PFSK-1 (cell line): ENCODE data around the gene TIAM2.

Experiments
- FOXP2 ChIP-seq: optimal IDR thresholded peaks from 2 replicates; pipeline ENCODE3; 2011; ENCODE audit warnings: borderline replicate concordance, control low read depth, inconsistent platforms; ENCODE audit not compliant: insufficient read depth; ENCODE audit errors: extremely low read length, extremely low read depth
- POLR2AphosphoS5 ChIP-seq: IDR thresholded peaks from 2 replicates; pipeline ENCODE4 v1.6.1; 2012; ENCODE audit warnings: low read depth, mild to moderate bottlenecking, control low read depth, low read length, moderate library complexity
- SIN3A ChIP-seq: IDR thresholded peaks from 2 replicates; pipeline ENCODE4 v1.6.1; 2012; ENCODE audit warnings: mild to moderate bottlenecking, low read length, moderate library complexity, borderline replicate concordance; ENCODE audit not compliant: insufficient read depth
- TAF1 ChIP-seq: IDR thresholded peaks from 2 replicates; pipeline ENCODE4 v1.6.1; 2012; ENCODE audit warnings: low read length, control low read depth, borderline replicate concordance; ENCODE audit not compliant: insufficient read depth
- TF ChIP-seq, protein P1 (sequence below), 2 experiments: IDR thresholded peaks; 2 replicates each; pipeline versions ENCODE4 v1.6.1 to v1.8.0; 2011 to 2012; ENCODE audit warnings: low read depth in 2 of 2, low read length in 2 of 2, control low read depth in 1 of 2, inconsistent platforms in 1 of 2, mild to moderate bottlenecking in 1 of 2, moderate library complexity in 1 of 2; ENCODE audit not compliant: insufficient read depth in 1 of 2

Gene TIAM2

DNA sequence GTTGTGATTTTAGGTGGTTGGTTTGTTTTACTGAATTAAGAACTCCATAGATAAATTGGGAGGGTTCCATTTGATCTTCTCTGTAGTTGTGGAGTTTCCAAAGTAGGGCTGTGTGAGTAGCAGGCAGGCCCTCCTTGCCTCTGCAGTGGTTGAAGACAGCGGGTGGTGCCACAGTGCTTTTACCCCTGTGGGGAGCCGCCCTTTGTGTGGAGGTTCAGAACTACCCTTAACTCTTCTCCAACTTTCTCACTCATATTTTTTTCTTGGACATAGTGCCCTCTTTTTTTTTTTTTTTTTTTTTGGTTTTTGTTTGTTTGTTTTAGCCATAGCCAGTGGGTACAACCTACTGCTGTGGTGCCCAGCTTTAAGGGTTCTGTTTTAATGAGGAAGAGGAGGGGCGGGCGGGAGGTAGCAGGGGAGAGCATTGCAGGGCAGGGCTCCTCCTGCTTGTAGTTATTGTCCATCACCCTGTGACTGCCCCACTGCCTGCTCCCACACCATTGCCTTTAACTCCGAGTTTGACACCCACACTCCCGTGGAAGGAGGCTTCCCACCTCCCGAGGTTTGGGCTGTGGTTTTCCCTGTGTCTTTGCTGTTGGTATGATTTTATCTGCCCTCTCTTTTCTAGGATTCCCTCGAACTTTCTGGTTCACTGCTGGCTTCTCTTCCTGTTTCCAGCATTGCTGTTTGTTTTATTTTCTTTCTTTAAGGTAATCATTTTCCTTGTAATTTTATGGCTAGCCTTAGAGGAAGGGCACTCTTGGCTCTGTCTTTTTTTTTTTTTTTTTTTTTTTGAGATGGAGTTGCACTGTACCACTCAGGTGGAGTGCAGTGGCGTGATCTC, 50.7 kb downstream of the TIAM2 start:
- no peak for TF ChIP-seq TAF1
- no peak for TF ChIP-seq SIN3A

DNA sequence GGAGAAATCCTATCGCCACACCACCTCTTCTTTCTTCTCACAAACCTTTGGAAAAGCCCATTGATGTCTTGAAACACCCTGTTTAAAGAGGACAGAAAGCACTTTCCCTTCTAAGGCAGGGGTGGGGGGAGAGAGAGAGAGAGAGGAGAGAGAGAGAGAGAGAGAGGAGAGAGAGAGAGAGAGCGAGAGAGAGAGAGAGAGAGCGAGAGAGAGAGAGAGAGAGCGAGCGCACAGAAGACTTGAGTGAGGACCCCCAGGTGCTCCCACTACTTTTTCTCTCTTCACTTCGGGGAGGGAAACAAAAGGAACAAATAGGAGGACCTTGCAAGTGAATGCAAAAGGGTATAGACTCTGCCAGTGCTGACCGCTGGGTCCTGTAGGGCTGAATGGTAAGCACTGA, 52.4 kb downstream of the TIAM2 start:
- TF ChIP-seq FOXP2 (no peak), SIN3A (no peak), POLR2AphosphoS5 (no peak)
- TF ChIP-seq, protein P1, sequence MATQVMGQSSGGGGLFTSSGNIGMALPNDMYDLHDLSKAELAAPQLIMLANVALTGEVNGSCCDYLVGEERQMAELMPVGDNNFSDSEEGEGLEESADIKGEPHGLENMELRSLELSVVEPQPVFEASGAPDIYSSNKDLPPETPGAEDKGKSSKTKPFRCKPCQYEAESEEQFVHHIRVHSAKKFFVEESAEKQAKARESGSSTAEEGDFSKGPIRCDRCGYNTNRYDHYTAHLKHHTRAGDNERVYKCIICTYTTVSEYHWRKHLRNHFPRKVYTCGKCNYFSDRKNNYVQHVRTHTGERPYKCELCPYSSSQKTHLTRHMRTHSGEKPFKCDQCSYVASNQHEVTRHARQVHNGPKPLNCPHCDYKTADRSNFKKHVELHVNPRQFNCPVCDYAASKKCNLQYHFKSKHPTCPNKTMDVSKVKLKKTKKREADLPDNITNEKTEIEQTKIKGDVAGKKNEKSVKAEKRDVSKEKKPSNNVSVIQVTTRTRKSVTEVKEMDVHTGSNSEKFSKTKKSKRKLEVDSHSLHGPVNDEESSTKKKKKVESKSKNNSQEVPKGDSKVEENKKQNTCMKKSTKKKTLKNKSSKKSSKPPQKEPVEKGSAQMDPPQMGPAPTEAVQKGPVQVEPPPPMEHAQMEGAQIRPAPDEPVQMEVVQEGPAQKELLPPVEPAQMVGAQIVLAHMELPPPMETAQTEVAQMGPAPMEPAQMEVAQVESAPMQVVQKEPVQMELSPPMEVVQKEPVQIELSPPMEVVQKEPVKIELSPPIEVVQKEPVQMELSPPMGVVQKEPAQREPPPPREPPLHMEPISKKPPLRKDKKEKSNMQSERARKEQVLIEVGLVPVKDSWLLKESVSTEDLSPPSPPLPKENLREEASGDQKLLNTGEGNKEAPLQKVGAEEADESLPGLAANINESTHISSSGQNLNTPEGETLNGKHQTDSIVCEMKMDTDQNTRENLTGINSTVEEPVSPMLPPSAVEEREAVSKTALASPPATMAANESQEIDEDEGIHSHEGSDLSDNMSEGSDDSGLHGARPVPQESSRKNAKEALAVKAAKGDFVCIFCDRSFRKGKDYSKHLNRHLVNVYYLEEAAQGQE (IDR thresholded peaks at IDR 0.05; ENCODE audit: insufficient read depth in 1 of 2, low read depth in 2 of 2, low read length in 2 of 2), result no peak

DNA sequence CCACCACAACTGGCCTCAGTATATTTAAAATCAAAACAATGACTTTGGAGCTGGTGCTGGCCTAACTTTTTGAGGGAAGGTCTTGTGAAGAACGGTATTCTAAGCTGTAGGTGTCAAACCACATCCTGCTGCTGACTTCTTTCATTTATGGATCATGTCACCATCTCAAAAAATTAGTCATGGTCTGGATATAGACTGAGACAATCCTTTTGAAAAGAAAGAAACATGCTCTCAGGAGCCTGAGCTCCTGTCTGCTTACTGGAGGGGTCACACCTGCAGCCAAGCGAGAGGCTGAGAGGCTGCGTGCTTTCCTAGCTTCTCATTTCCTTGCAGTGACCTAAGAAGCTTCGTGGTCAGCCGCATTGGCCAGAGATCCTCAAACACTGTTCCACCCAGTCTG, 55.2 kb downstream of the TIAM2 start:
- TF ChIP-seq, protein P1 (IDR thresholded peaks at IDR 0.05; ENCODE audit: insufficient read depth in 1 of 2, low read depth in 2 of 2, low read length in 2 of 2), result no peak
- TF ChIP-seq FOXP2 (no peak), SIN3A (no peak), POLR2AphosphoS5 (no peak), TAF1 (no peak)

DNA sequence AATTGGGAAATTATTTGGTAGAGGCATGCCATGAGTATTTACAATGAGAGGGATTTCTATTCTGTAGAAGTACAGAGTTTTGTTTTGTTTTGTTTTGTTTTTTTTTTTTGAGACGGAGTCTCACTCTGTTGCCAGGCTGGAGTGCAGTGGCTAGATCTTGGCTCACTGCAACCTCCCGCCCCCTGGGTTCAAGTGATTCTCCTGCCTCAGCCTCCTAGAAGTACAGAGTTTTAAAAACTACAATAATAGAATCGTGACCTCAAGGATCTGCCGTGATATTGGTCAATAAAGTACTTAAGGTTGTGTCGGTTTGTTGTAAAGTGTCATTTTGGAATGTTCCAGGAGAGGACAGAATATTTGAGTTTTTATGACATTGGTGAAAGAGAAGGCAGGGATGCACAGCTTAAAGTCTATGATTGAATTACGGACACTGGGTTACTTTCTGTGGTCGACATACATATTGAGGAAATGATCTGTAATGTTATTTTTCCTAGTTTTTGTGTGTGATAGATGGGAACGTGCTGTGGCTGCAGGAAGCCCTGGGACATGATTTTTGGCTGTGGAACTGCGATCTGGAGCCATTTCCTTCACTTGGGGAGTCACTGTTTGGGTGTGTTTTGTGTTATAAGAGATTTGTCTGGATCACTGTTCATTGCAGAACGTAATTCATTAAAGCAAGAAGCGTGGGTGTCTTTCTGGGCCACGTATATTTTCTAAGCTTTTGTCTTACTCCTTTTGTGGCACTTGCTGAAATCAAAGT, 59.6 kb downstream of the TIAM2 start:
- no peak for TF ChIP-seq POLR2AphosphoS5
- TF ChIP-seq, protein P1 (IDR thresholded peaks at IDR 0.05; ENCODE audit: insufficient read depth in 1 of 2, low read depth in 2 of 2, low read length in 2 of 2), result no peak
- no peak for TF ChIP-seq FOXP2
- no peak for TF ChIP-seq SIN3A
- no peak for TF ChIP-seq TAF1

DNA sequence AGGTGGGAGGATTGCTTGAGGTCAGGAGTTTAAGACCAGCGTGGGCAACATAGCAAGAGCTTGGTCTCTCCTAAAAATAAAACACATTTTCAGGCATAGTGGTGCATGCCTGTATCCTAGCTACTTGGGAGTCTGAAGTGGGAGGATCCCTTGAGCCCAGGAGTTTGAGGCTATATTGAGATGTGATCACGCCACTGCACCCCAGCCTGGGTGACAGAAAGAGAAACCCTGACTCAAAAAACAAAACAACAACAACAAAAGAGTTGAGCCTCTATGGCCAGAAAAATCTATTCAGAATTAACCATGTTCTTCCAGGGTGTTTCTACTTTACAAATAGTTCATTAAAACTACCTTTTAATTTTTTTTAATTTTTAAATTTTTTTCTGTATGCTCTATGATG, 60.6 kb downstream of the TIAM2 start:
- TF ChIP-seq SIN3A (no peak), FOXP2 (no peak), TAF1 (no peak), POLR2AphosphoS5 (no peak)
- TF ChIP-seq, protein P1 (IDR thresholded peaks at IDR 0.05; ENCODE audit: insufficient read depth in 1 of 2, low read depth in 2 of 2, low read length in 2 of 2), result no peak
